NOMO-1 treated with dmso at 0.1 percent for 144 hours (cell line): ENCODE data around the gene CGB3.

Experiments used
- DNase-seq: peaks from one replicate; lab custom pipeline; 2025; ENCODE audit not compliant: unreplicated experiment; lab: John Stamatoyannopoulos, UW

Gene CGB3

DNA sequence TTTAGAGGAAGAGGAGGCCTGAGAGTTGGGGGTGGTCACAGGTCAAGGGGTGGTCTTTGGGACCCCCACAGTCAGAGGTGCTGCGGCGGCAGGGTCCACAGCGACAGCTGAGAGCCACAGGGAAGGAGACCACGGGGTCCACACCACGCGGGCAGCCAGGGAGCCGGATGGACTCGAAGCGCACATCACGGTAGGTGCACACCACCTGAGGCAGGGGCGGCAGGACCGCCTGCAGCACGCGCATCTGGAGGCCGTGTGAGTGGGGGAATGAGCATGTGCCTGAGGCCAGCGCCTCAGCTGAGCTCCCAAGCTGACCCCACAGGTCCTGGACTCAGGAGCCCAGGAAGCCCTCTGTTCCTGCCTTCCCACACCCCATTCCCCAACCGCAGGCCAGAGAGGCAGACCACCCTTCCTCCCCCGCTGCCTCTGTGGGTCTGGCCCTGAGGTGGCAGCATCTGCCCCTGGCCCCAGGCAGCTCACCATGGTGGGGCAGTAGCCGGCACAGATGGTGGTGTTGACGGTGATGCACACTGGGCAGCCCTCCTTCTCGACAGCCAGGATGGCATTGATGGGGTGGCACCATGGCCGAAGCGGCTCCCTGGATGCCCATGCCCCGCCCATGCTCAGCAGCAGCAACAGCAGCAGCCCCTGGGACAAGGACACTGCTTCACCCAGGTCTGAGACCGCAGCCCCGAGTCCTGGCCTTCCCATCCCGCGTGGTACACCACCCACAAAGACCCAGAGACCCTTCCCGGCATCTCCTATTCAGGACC lies 7.9 kb downstream of the CGB3 start:
- no peak for DNase-seq

GRCh38 chr19:49014870-49015255 lies 9.3 kb downstream of the CGB3 start:
- DNase-seq = no peak

- DNase-seq = no peak
Observed at GRCh38 chr19:49014123-49014869, 9.8 kb downstream of the CGB3 start.

- no peak for DNase-seq
Observed at GRCh38 chr19:49011194-49011593, 12.9 kb downstream of the CGB3 start.

- no peak for DNase-seq
Observed at GRCh38 chr19:49010453-49010852, 13.7 kb downstream of the CGB3 start.

GRCh38 chr19:49009828-49010227 lies 14.3 kb downstream of the CGB3 start:
- no peak for DNase-seq

- no peak for DNase-seq
Observed at GRCh38 chr19:49006905-49007304, 17.2 kb downstream of the CGB3 start.

DNA sequence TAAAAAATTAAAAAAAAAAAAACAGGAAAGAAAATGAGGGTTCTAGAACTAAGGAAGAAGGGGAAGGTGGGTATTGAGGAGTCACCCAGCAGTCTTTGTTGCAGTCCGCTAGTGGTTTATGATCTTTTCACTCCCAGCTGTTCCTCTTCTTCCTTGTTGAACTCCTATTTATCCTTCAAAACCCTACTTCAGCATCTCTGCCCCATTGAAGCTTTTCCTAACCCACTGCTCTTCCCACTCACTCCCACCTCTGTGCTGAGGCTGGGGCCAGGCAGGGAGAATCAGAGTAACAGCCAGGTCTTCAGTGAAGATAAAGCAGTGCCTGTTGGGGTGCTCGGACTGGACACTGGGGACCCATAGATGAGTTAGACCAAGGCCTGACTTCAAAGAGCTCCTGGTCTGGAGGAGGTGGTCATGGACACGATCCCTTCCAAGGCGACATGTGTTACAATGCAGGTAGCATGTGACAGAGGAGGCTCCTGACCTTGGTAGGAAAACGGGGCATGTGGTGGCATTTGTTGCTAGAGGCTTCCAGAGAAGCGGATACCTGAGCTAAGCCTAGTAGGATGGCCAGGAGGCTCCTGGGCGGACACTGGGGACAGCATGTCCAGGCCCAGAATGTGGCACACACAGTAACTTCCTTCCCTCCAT lies 19.0 kb downstream of the CGB3 start:
- DNase-seq = no peak

DNA sequence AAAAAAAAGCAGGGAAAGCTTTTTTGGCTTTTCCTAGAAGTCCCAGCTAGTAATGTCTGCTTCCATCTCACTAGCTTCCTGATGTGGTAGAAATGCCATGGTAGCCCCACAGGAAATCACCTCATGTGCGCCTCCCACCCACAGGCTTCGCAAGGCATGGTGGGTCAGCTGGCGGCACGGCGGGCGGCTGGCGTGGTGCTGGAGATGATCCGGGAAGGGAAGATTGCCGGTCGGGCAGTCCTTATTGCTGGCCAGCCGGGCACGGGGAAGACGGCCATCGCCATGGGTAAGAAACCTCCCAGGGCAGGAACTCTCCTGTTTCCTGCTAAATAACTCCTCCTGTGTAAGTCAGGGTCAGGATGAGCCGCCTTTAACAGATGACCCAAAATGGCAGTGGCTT lies 20.0 kb downstream of the CGB3 start:
- no peak for DNase-seq

- no peak for DNase-seq
Observed at GRCh38 chr19:48999481-49000325, 24.4 kb downstream of the CGB3 start.

DNA sequence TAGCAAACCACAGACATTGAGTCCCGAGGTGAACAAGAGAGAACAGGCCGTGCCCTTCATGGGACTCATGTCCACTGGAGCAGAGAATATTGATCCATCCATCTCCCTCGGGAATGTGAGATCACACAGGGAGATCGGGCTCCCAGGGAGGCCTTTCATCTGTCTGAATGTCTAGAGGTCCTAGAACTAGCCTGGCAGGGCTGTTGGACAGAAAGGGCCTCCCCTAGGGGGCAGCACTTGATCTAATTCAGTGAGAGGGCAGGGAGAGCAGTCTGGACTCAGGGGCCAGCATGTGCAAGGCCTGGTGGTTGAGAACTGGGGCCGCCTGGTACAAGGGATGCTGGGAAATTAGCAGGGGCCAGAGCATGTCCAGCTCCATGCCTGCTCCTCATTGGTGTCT lies 26.2 kb downstream of the CGB3 start:
- DNase-seq = no peak

GRCh38 chr19:48994035-48994386 lies 30.1 kb downstream of the CGB3 start:
- DNase-seq = no peak

DNA sequence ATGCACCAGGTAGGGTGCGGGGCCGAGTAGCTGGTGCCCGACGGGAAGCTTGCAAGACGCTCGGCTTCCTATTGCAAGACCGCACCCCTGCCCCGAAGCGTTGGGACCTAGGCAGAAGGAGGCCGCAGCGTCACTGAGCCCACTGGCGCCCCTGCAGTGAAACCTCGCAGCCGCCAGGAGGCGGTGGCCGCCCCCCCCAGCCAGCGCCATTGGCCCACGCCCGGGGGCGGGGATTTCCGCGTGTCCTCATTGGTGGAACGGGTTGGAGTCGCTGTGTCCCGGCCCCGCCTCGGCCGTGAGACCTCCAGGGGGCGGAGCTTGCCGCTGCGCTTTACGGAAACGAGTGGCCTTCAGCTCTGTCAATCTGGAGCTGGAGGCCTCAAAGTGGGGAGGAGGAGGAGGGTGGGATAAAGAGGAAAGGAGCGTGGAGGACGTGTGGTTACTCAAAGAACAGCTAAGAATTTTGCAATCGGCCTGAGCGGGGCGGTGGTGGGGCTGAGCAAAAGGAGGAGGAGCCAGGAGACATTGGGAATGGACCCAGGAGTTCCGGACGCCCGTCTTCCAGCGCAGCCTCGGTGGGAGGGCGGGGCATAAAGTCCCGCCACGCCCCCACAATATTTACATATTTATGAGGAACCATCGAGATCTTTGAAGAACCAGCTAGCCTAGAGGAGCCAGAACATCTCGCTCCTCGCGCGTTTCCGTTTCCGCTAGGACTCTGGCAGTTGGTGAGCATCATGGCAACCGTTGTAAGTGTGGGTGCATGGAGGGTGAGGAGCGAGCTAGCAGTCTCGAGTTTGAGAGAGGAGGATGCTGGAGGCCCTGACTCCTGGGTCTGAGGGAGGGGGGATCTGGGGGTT lies 30.7 kb downstream of the CGB3 start, which contains the start of the genes GYS1 and RUVBL2:
GYS1 (minus strand) TSS at position 135 of the 860 bp plus-strand sequence. CDS start 197 bp downstream, outside the sequence.
RUVBL2 (plus strand) TSS at position 713 of the 860 bp plus-strand sequence; CDS start at position 738, 25 bp downstream.
- DNase-seq = peak; percentile 100

GRCh38 chr19:48992581-48993174 lies 31.5 kb downstream of the CGB3 start:
- no peak for DNase-seq

DNA sequence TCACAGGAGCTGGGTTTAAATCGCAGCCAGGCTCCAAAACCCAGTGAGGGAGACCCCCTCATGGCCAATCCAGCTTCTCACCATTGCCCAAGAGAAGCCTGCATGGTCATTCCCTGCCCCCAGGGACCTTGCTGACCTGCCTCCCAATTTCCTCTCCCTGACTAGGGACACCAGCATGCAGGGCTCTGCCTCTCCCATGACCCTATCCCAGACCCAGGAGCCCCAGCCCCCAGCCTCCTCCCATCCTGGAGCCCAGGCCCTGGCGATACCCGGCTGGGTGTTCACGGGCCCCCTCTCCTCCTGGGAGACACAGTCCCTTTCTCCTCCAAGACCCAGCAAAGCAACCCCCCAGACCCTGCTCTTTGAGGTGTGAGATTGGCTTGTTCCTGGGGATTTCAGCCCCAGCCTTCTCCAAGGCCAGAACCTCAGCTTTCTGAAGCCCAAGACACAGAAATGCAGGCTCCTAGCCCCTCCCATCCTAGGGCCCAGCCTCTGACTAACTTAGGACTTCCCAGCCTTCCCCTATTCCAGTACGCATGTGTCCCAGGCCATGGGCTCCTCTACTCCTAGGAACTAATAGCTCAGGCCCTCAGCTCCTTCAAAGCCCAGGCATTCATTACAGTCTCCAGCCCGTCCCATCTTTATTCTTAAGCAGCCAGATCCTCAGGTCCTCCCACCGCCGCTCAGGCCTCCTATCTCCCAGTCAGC lies 32.1 kb downstream of the CGB3 start:
- no peak for DNase-seq

DNA sequence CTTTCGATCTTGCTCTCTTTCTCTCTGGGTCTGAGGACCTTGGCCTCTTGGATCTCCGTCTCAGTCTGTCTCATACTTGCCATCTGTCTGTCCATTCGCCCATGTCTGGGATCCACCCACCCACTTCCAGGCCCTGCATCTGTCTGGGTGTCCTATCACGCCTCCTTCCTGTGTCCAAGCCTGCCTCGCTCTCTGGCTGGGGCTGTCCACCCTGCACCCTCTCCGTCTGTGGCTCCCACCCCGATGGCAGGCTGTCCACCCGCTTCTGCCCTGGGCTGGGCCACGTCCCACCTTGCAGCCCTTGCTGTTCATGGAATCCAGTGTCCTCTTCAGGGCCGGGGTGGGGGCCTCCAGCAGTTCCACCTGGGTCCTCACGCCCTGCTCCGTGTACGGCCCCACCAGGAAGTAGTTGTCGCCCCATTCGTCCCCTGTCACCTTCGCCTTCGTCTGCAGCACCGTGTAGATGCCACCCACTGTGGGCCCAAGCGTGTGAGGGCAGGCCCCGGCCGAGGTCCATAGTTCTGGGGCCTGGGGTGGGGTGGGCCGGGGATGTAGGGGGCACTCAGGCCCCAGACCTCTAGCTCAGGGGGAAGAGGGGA lies 33.0 kb downstream of the CGB3 start:
- no peak for DNase-seq

GRCh38 chr19:48990400-48990799 lies 33.7 kb downstream of the CGB3 start:
- no peak for DNase-seq

GRCh38 chr19:48989701-48990291 lies 34.3 kb downstream of the CGB3 start:
- no peak for DNase-seq
